ENCODE results near the gene TSPAN18.

GRCh38 chr11:44942029-44942955 lies 215.5 kb downstream of the TSPAN18 start:
- TF ChIP-seq POLR2A (IDR thresholded peaks at IDR 0.05) = no peak
- TF ChIP-seq, protein P1, sequence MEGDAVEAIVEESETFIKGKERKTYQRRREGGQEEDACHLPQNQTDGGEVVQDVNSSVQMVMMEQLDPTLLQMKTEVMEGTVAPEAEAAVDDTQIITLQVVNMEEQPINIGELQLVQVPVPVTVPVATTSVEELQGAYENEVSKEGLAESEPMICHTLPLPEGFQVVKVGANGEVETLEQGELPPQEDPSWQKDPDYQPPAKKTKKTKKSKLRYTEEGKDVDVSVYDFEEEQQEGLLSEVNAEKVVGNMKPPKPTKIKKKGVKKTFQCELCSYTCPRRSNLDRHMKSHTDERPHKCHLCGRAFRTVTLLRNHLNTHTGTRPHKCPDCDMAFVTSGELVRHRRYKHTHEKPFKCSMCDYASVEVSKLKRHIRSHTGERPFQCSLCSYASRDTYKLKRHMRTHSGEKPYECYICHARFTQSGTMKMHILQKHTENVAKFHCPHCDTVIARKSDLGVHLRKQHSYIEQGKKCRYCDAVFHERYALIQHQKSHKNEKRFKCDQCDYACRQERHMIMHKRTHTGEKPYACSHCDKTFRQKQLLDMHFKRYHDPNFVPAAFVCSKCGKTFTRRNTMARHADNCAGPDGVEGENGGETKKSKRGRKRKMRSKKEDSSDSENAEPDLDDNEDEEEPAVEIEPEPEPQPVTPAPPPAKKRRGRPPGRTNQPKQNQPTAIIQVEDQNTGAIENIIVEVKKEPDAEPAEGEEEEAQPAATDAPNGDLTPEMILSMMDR (IDR thresholded peaks at IDR 0.05) = no peak
- no peak for TF ChIP-seq POLR2AphosphoS5 (IDR thresholded peaks at IDR 0.05)

Measured in breast epithelium (tissue), 3 donors.